Neural progenitor cell (in vitro differentiated cells): Measurements from ENCODE around the gene GRAMD1B. TPM values are rescaled to one million over a fixed set of nuclear protein-coding genes. Genes with fewer than 3 reads are reported as not detected.

Experiments
- DNase-seq: peaks from one replicate; pipeline ENCODE4 v3.0.0-alpha.2; 2016; ENCODE audit warnings: low spot score
- H2AFZ ChIP-seq: fragments of 200-600 bp; sonication (generic); replicated peaks from 2 replicates; pipeline ENCODE4 v1.6.1; 2016; ENCODE audit warnings: antibody characterized with exemption
- H3F3A ChIP-seq: fragments of 200-600 bp; sonication (generic); 2 replicates; pipeline ENCODE4 v1.6.1; 2016; ENCODE audit warnings: antibody characterized with exemption, low read depth
- H3K27ac ChIP-seq: fragments of 200-600 bp; sonication (generic); 2 replicates; pipeline ENCODE4 v1.5.1; 2016; ENCODE audit warnings: mild to moderate bottlenecking
- H3K27me3 ChIP-seq: fragments of 200-600 bp; sonication (generic); 2 replicates; pipeline ENCODE4 v1.6.1; 2016; ENCODE audit warnings: mild to moderate bottlenecking, moderate library complexity
- H3K36me3 ChIP-seq: fragments of 200-600 bp; sonication (generic); 2 replicates; pipeline ENCODE4 v1.5.1; 2016
- H3K4me1 ChIP-seq: fragments of 200-600 bp; sonication (generic); 2 replicates; pipeline ENCODE4 v1.6.1; 2016; ENCODE audit warnings: mixed run types
- H3K4me2 ChIP-seq: fragments of 200-600 bp; sonication (generic); 2 replicates; pipeline ENCODE4 v1.6.1; 2016
- H3K4me3 ChIP-seq: fragments of 200-600 bp; sonication (generic); 2 replicates; pipeline ENCODE4 v1.5.1; 2016
- H3K79me2 ChIP-seq: fragments of 200-600 bp; sonication (generic); 2 replicates; pipeline ENCODE4 v1.6.1; 2016; ENCODE audit warnings: low read depth
- H3K9ac ChIP-seq: fragments of 200-600 bp; sonication (generic); 2 replicates; pipeline ENCODE4 v1.6.1; 2016
- H3K9me3 ChIP-seq: fragments of 200-600 bp; sonication (generic); 2 replicates; pipeline ENCODE4 v1.5.1; 2016; ENCODE audit warnings: low read depth
- H4K20me1 ChIP-seq: fragments of 200-600 bp; sonication (generic); 2 replicates; pipeline ENCODE4 v1.6.1; 2016; ENCODE audit warnings: low read depth
- H3K27ac Mint-ChIP-seq: 3 replicates; pipeline ENCODE4 v1.8.0; 2021; ENCODE audit warnings: mixed read lengths
- H3K27me3 Mint-ChIP-seq: 2 replicates; pipeline ENCODE4 v1.8.0; 2022; ENCODE audit warnings: low read depth, mild to moderate bottlenecking, inconsistent platforms, moderate library complexity, mixed read lengths; ENCODE audit not compliant: insufficient read depth
- H3K36me3 Mint-ChIP-seq: 3 replicates; pipeline ENCODE4 v1.8.0; 2021; ENCODE audit warnings: mixed read lengths
- H3K4me1 Mint-ChIP-seq: 3 replicates; pipeline ENCODE4 v1.8.0; 2021; ENCODE audit warnings: mixed read lengths
- H3K4me3 Mint-ChIP-seq: 3 replicates; pipeline ENCODE4 v1.8.0; 2021; ENCODE audit warnings: mild to moderate bottlenecking, moderate library complexity, mixed read lengths
- H3K9me3 Mint-ChIP-seq: 3 replicates; pipeline ENCODE4 v1.8.0; 2020; ENCODE audit warnings: mixed read lengths
- CTCF ChIP-seq: fragments of 200-600 bp; sonication (generic); IDR thresholded peaks from 2 replicates; pipeline ENCODE4 v1.5.1; 2017; ENCODE audit warnings: antibody characterized with exemption, mild to moderate bottlenecking
- EZH2 ChIP-seq: fragments of 200-600 bp; sonication (generic); IDR thresholded peaks from 2 replicates; pipeline ENCODE4 v1.6.1; 2017; ENCODE audit warnings: antibody characterized with exemption, mild to moderate bottlenecking, moderate library complexity
- EZH2phosphoT487 ChIP-seq: fragments of 200-600 bp; sonication (generic); IDR thresholded peaks from 2 replicates; pipeline ENCODE4 v1.6.1; 2017; ENCODE audit warnings: antibody characterized with exemption
- total RNA-seq: library from RNA; depleted of rRNA; stranded (reverse); fragments of >200 nt; gene quantifications from 2 replicates; pipeline ENCODE4 v1.2.3, GENCODE V29; 2015; ENCODE audit warnings: low replicate concordance

Gene GRAMD1B
- total RNA-seq, 1 donor from 2014 or later = 12.6 TPM

- Histone ChIP-seq H3K4me2 (no peak overlapping the region), H4K20me1 (peaks cover 15% of the 10 kb centered on the region), H2AFZ (no peak overlapping the region), H3K36me3 (no peaks in the 10 kb centered on the region), H3F3A (peaks cover 35% of the 10 kb centered on the region), H3K9me3 (no peaks in the 10 kb centered on the region), H3K4me3 (no peak overlapping the region), H3K4me1 (peaks cover 42% of the 10 kb centered on the region), H3K9ac (no peak overlapping the region), H3K27ac (no peak overlapping the region), H3K79me2 (no peaks in the 10 kb centered on the region), H3K27me3 (peaks cover 36% of the 10 kb centered on the region)
- DNase-seq = no peak
- H3K27me3 Mint-ChIP-seq = peaks cover 6% of the 10 kb centered on the region
- H3K9me3 Mint-ChIP-seq = peaks cover 3% of the 10 kb centered on the region
- H3K36me3 Mint-ChIP-seq = no peaks in the 10 kb centered on the region
- no peak overlapping the region for H3K4me3 Mint-ChIP-seq
- peaks cover 50% of the 10 kb centered on the region for H3K4me1 Mint-ChIP-seq
- TF ChIP-seq CTCF = no peak
- no peak overlapping the region for H3K27ac Mint-ChIP-seq
These were observed 19.9 kb upstream of the GRAMD1B start for GRCh38 chr11:123410218-123410549.

- no peak overlapping the region for H3K4me3 Mint-ChIP-seq
- Histone ChIP-seq H2AFZ (no peak overlapping the region), H3K4me2 (no peak overlapping the region), H3K27me3 (peaks cover 22% of the 10 kb centered on the region), H3K4me1 (peaks cover 14% of the 10 kb centered on the region), H3K4me3 (no peak overlapping the region), H3K27ac (no peak overlapping the region), H3K79me2 (no peaks in the 10 kb centered on the region), H3K36me3 (no peaks in the 10 kb centered on the region), H3F3A (peaks cover 11% of the 10 kb centered on the region), H4K20me1 (no peaks in the 10 kb centered on the region), H3K9ac (no peak overlapping the region), H3K9me3 (no peaks in the 10 kb centered on the region)
- H3K27me3 Mint-ChIP-seq = peaks cover 4% of the 10 kb centered on the region
- H3K36me3 Mint-ChIP-seq = no peaks in the 10 kb centered on the region
- DNase-seq = no peak
- peaks cover 3% of the 10 kb centered on the region for H3K9me3 Mint-ChIP-seq
- no peak for TF ChIP-seq EZH2
- no peak overlapping the region for H3K27ac Mint-ChIP-seq
- peaks cover 26% of the 10 kb centered on the region for H3K4me1 Mint-ChIP-seq
These were observed 16.4 kb upstream of the GRAMD1B start for GRCh38 chr11:123413636-123414035.

- Histone ChIP-seq H2AFZ (no peak overlapping the region), H3K4me2 (no peak overlapping the region), H3K4me1 (no peaks in the 10 kb centered on the region), H3K4me3 (no peak overlapping the region), H3K9me3 (no peaks in the 10 kb centered on the region), H4K20me1 (no peaks in the 10 kb centered on the region), H3K36me3 (no peaks in the 10 kb centered on the region), H3K79me2 (no peaks in the 10 kb centered on the region), H3F3A (no peaks in the 10 kb centered on the region), H3K27me3 (peaks cover 3% of the 10 kb centered on the region), H3K9ac (no peak overlapping the region), H3K27ac (no peak overlapping the region)
- H3K4me1 Mint-ChIP-seq = peaks cover 8% of the 10 kb centered on the region
- H3K27me3 Mint-ChIP-seq = peaks cover 2% of the 10 kb centered on the region
- H3K9me3 Mint-ChIP-seq = peaks cover 3% of the 10 kb centered on the region
- TF ChIP-seq CTCF = no peak
- no peak for TF ChIP-seq EZH2
- no peak for TF ChIP-seq EZH2phosphoT487
- H3K4me3 Mint-ChIP-seq = no peak overlapping the region
- no peaks in the 10 kb centered on the region for H3K36me3 Mint-ChIP-seq
- H3K27ac Mint-ChIP-seq = no peak overlapping the region
- no peak for DNase-seq
These were observed 13.5 kb upstream of the GRAMD1B start for GRCh38 chr11:123416566-123416965.

- Histone ChIP-seq H3K79me2 (no peaks in the 10 kb centered on the region), H3K4me1 (no peaks in the 10 kb centered on the region), H3K4me3 (no peak overlapping the region), H3K4me2 (no peak overlapping the region), H3K9ac (no peak overlapping the region), H3K36me3 (no peaks in the 10 kb centered on the region), H3F3A (no peaks in the 10 kb centered on the region), H3K27me3 (peaks cover 21% of the 10 kb centered on the region), H2AFZ (no peak overlapping the region), H4K20me1 (no peaks in the 10 kb centered on the region), H3K27ac (no peak overlapping the region), H3K9me3 (no peaks in the 10 kb centered on the region)
- Mint-ChIP-seq H3K27ac (no peak overlapping the region), H3K4me3 (no peak overlapping the region), H3K4me1 (peaks cover 8% of the 10 kb centered on the region), H3K36me3 (no peaks in the 10 kb centered on the region), H3K9me3 (peaks cover 3% of the 10 kb centered on the region), H3K27me3 (no peaks in the 10 kb centered on the region)
- no peak for DNase-seq
- no peak for TF ChIP-seq CTCF
- no peak for TF ChIP-seq EZH2phosphoT487
- no peak for TF ChIP-seq EZH2
These were observed 11.5 kb upstream of the GRAMD1B start for GRCh38 chr11:123418351-123419114.
